Peyer's patch (tissue), 4 donors: ENCODE measurements around the gene AGAP1. TPM values are rescaled to one million over a fixed set of nuclear protein-coding genes. Genes with fewer than 3 reads are reported as not detected.

Source experiments
- DNase-seq, 3 donors: peaks; one replicate each; pipeline ENCODE4 v3.0.0-alpha.2; 2017 to 2019
- H3K27ac ChIP-seq, 4 donors: fragments of 200-600 bp; sonication (generic); one replicate each; pipeline ENCODE4 v1.5.1; 2016 to 2019
- H3K27me3 ChIP-seq, 2 donors: fragments of 200-600 bp; sonication (generic); one replicate each; pipeline ENCODE4 v1.5.1; 2019
- H3K36me3 ChIP-seq, 3 donors: fragments of 200-600 bp; sonication (generic); one replicate each; pipeline ENCODE4 v1.5.1; 2016 to 2019
- H3K4me1 ChIP-seq, 4 donors: fragments of 200-600 bp; sonication (generic); one replicate each; pipeline ENCODE4 v1.5.1; 2016 to 2019
- H3K4me3 ChIP-seq, 4 donors: fragments of 200-600 bp; sonication (generic); 1 replicate in 3 of 4; 2 replicates in 1 of 4; pipeline ENCODE4 v1.5.1; 2016 to 2019; ENCODE audit warnings: mild to moderate bottlenecking in 1 of 4
- H3K9me3 ChIP-seq, 4 donors: fragments of 200-600 bp; sonication (generic); one replicate each; pipeline ENCODE4 v1.5.1; 2016 to 2019; ENCODE audit warnings: mild to moderate bottlenecking in 1 of 4
- CTCF ChIP-seq, 6 experiments: fragments of 450-650 bp in 4 of 6; fragments of 200-600 bp in 2 of 6; sonication (generic) in 1 of 6; IDR thresholded peaks; one replicate each; pipeline ENCODE4 v1.5.1; 2017 to 2019; ENCODE audit warnings: antibody characterized with exemption in 6 of 6, mild to moderate bottlenecking in 3 of 6, moderate library complexity in 1 of 6
- POLR2A ChIP-seq, 2 donors: fragments of 450-650 bp; IDR thresholded peaks; one replicate each; pipeline ENCODE4 v1.5.1; 2017; ENCODE audit warnings: antibody characterized with exemption in 2 of 2, mild to moderate bottlenecking in 2 of 2, moderate library complexity in 2 of 2
- total RNA-seq, 4 donors: library from RNA; depleted of rRNA; stranded (reverse); fragments of >200 nt; gene quantifications; one replicate each; pipeline ENCODE4 v1.1.0, GENCODE V29; 2016

AGAP1 gene
- total RNA-seq, 4 donors from 2014 or later: 55.7 to 79.1 (median 66.9) TPM

- no peak overlapping the region for H3K4me3 ChIP-seq
- no peaks in the 10 kb centered on the region for H3K9me3 ChIP-seq
- DNase-seq: no peak
- peaks cover 0 to 8% (median 0%) of the 10 kb centered on the region in 3 donors for H3K36me3 ChIP-seq
- H3K27ac ChIP-seq: no peak overlapping the region
- H3K27me3 ChIP-seq: no peaks in the 10 kb centered on the region
- H3K4me1 ChIP-seq: no peaks in the 10 kb centered on the region
- TF ChIP-seq POLR2A (IDR thresholded peaks at IDR 0.05) (no peak), CTCF (IDR thresholded peaks at IDR 0.05) (no peak)
These were observed 430.2 kb downstream of the AGAP1 start for GRCh38 chr2:235923859-235924674.

- no peak overlapping the region for H3K27ac ChIP-seq
- TF ChIP-seq CTCF (IDR thresholded peaks at IDR 0.05) (no peak), POLR2A (IDR thresholded peaks at IDR 0.05) (no peak)
- H3K4me1 ChIP-seq: no peaks in the 10 kb centered on the region
- no peak overlapping the region for H3K4me3 ChIP-seq
- no peaks in the 10 kb centered on the region for H3K9me3 ChIP-seq
- H3K27me3 ChIP-seq: no peaks in the 10 kb centered on the region
- DNase-seq: no peak
- H3K36me3 ChIP-seq: peaks cover 0 to 8% (median 0%) of the 10 kb centered on the region in 3 donors
These were observed 430.8 kb downstream of the AGAP1 start for GRCh38 chr2:235924675-235925063.

DNA sequence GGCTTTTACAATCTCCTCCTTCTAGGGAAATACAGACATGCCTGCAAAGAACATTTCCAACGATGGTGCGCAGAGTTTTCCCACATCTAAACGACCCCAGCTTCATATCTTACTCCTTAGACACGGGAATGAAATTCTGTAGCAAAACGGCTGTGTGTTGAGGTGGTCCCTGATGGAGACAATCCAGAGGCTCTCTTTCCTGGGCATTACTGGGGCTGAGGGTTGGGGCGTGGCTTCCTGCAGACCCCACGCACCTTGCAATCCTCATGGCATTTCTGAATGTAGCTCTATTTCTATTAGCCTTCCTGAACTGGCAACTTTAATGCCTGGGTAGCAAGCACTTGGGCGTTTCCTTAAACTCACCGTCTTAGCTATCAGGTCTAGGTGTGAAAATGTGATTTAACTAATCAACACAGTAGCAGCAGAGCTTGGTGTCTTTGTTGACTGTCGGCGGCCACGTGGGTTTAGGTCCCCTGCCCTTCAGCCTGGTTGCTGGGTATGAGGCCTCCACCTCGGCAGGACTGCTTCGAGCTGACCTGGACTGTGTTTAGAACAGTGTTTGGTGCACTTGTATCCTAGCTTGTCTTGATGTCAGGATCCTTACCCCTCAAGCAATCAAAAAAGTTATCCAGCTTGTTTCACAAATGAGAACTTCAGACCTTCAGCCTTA lies 431.5 kb downstream of the AGAP1 start:
- Histone ChIP-seq H3K36me3 (peaks cover 0 to 8% (median 0%) of the 10 kb centered on the region in 3 donors), H3K27me3 (no peaks in the 10 kb centered on the region), H3K4me1 (no peaks in the 10 kb centered on the region), H3K4me3 (no peak overlapping the region), H3K9me3 (no peaks in the 10 kb centered on the region), H3K27ac (no peak overlapping the region)
- DNase-seq: no peak
- TF ChIP-seq POLR2A (IDR thresholded peaks at IDR 0.05) (no peak), CTCF (IDR thresholded peaks at IDR 0.05) (no peak)

GRCh38 chr2:235926229-235926628 lies 432.4 kb downstream of the AGAP1 start:
- no peaks in the 10 kb centered on the region for H3K9me3 ChIP-seq
- no peak overlapping the region for H3K4me3 ChIP-seq
- no peaks in the 10 kb centered on the region for H3K27me3 ChIP-seq
- no peak overlapping the region for H3K27ac ChIP-seq
- no peak for TF ChIP-seq CTCF (IDR thresholded peaks at IDR 0.05)
- TF ChIP-seq POLR2A (IDR thresholded peaks at IDR 0.05): no peak
- peaks cover 0 to 13% (median 0%) of the 10 kb centered on the region in 3 donors for H3K36me3 ChIP-seq
- no peaks in the 10 kb centered on the region for H3K4me1 ChIP-seq
- no peak for DNase-seq

- Histone ChIP-seq H3K9me3 (no peaks in the 10 kb centered on the region), H3K27ac (no peak overlapping the region), H3K4me3 (no peak overlapping the region), H3K4me1 (no peaks in the 10 kb centered on the region), H3K36me3 (peaks cover 0 to 24% (median 0%) of the 10 kb centered on the region in 3 donors), H3K27me3 (no peaks in the 10 kb centered on the region)
- TF ChIP-seq POLR2A (IDR thresholded peaks at IDR 0.05) (no peak), CTCF (IDR thresholded peaks at IDR 0.05) (no peak)
- no peak for DNase-seq
These were observed 435.0 kb downstream of the AGAP1 start for GRCh38 chr2:235928751-235929370.
